ENCODE results near the gene KHK.

Gene KHK

GRCh38 chr2:27092696-27093429 lies 6.3 kb downstream of the KHK start:
- no peaks in the 10 kb centered on the region for H3K36me3 ChIP-seq (replicated peaks in 1 of 2; ENCODE audit: control insufficient read depth in 2 of 2, insufficient read depth in 2 of 2, low read length in 2 of 2)
- peaks cover 0 to under 1% (median 0%) of the 10 kb centered on the region in 3 experiments for H3K27me3 ChIP-seq (ENCODE audit: control insufficient read depth in 3 of 3, insufficient read depth in 3 of 3, low read depth in 1 of 3, low read length in 3 of 3)
- no peak overlapping the region for H3K4me2 ChIP-seq (ENCODE audit: insufficient read depth, low read length, poor library complexity, severe bottlenecking)
- H2BK12ac ChIP-seq (ENCODE audit: low read length), result no peak overlapping the region
- DNase-seq (ENCODE audit: low spot score), result no peak
- H3K4me3 ChIP-seq (ENCODE audit: low read length in 2 of 2), result no peak overlapping the region
- no peaks in the 10 kb centered on the region for H3K9me3 ChIP-seq (replicated peaks in 1 of 2; ENCODE audit: control insufficient read depth in 2 of 2, insufficient read depth in 1 of 2, low read depth in 1 of 2, low read length in 2 of 2)
- H4K91ac ChIP-seq (ENCODE audit: low read depth, low read length, poor library complexity), result no peak overlapping the region
- no peak overlapping the region for H4K8ac ChIP-seq (ENCODE audit: low read depth, low read length)
- peak overlapping the region; percentile 18 for H2BK5ac ChIP-seq (ENCODE audit: low read length)
- H3K4ac ChIP-seq (ENCODE audit: low read length), result no peak overlapping the region
- no peak overlapping the region for H2BK15ac ChIP-seq (ENCODE audit: low read length)
- no peak overlapping the region for H2AK5ac ChIP-seq (ENCODE audit: low read depth, low read length)
- H3K9ac ChIP-seq (ENCODE audit: low read depth, low read length, poor library complexity), result no peak overlapping the region
- WGBS, 2 donors (ENCODE audit: extremely low coverage in 2 of 2, insufficient read length in 2 of 2, insufficient replicate concordance in 1 of 2), result no CpG with 5 or more reads among the region's 10 CpGs
- no peaks in the 10 kb centered on the region for H3K79me1 ChIP-seq (ENCODE audit: low read depth, low read length)
- no peak overlapping the region for H3K14ac ChIP-seq (ENCODE audit: low read length)
- no peak overlapping the region for H2AFZ ChIP-seq (ENCODE audit: low read length)
- no peak overlapping the region for H3K18ac ChIP-seq (ENCODE audit: low read length)
- no peaks in the 10 kb centered on the region for H3K4me1 ChIP-seq (ENCODE audit: control insufficient read depth in 2 of 2, insufficient read depth in 1 of 2, low read depth in 1 of 2, low read length in 2 of 2)
- no peak overlapping the region for H2BK120ac ChIP-seq (ENCODE audit: low read depth, low read length)
- no peak overlapping the region for H3K23ac ChIP-seq (ENCODE audit: low read depth, low read length, poor library complexity)
- no peak overlapping the region for H3K27ac ChIP-seq (replicated peaks; ENCODE audit: low read length)

- DNase-seq (ENCODE audit: low spot score), result no peak
- Histone ChIP-seq H3K36me3 (replicated peaks in 1 of 2; ENCODE audit: control insufficient read depth in 2 of 2, insufficient read depth in 2 of 2, low read length in 2 of 2) (no peaks in the 10 kb centered on the region), H3K4me3 (ENCODE audit: low read length in 2 of 2) (no peak overlapping the region), H3K23ac (ENCODE audit: low read depth, low read length, poor library complexity) (no peak overlapping the region), H3K18ac (ENCODE audit: low read length) (no peak overlapping the region), H3K79me1 (ENCODE audit: low read depth, low read length) (no peaks in the 10 kb centered on the region), H3K4me2 (ENCODE audit: insufficient read depth, low read length, poor library complexity, severe bottlenecking) (no peak overlapping the region), H3K9ac (ENCODE audit: low read depth, low read length, poor library complexity) (no peak overlapping the region), H3K9me3 (replicated peaks in 1 of 2; ENCODE audit: control insufficient read depth in 2 of 2, insufficient read depth in 1 of 2, low read depth in 1 of 2, low read length in 2 of 2) (no peaks in the 10 kb centered on the region), H3K4ac (ENCODE audit: low read length) (no peak overlapping the region), H2AFZ (ENCODE audit: low read length) (no peak overlapping the region), H2BK5ac (ENCODE audit: low read length) (no peak overlapping the region), H2BK15ac (ENCODE audit: low read length) (no peak overlapping the region), H2BK120ac (ENCODE audit: low read depth, low read length) (no peak overlapping the region), H2AK5ac (ENCODE audit: low read depth, low read length) (peak overlapping the region; percentile 41), H3K27me3 (ENCODE audit: control insufficient read depth in 3 of 3, insufficient read depth in 3 of 3, low read depth in 1 of 3, low read length in 3 of 3) (no peaks in the 10 kb centered on the region), H2BK12ac (ENCODE audit: low read length) (no peak overlapping the region), H3K4me1 (ENCODE audit: control insufficient read depth in 2 of 2, insufficient read depth in 1 of 2, low read depth in 1 of 2, low read length in 2 of 2) (no peaks in the 10 kb centered on the region), H3K27ac (replicated peaks; ENCODE audit: low read length) (no peak overlapping the region), H4K8ac (ENCODE audit: low read depth, low read length) (no peak overlapping the region), H3K14ac (ENCODE audit: low read length) (no peak overlapping the region), H4K91ac (ENCODE audit: low read depth, low read length, poor library complexity) (no peak overlapping the region)
- no CpG with 5 or more reads among the region's 6 CpGs for WGBS, 2 donors (ENCODE audit: extremely low coverage in 2 of 2, insufficient read length in 2 of 2, insufficient replicate concordance in 1 of 2)
Measured at GRCh38 chr2:27093430-27094352, 7.1 kb downstream of the KHK start.

- H3K14ac ChIP-seq (ENCODE audit: low read length), result no peak overlapping the region
- no peaks in the 10 kb centered on the region for H3K27me3 ChIP-seq (ENCODE audit: control insufficient read depth in 3 of 3, insufficient read depth in 3 of 3, low read depth in 1 of 3, low read length in 3 of 3)
- H2BK12ac ChIP-seq (ENCODE audit: low read length), result no peak overlapping the region
- H3K9me3 ChIP-seq (replicated peaks in 1 of 2; ENCODE audit: control insufficient read depth in 2 of 2, insufficient read depth in 1 of 2, low read depth in 1 of 2, low read length in 2 of 2), result no peaks in the 10 kb centered on the region
- H3K79me1 ChIP-seq (ENCODE audit: low read depth, low read length), result no peaks in the 10 kb centered on the region
- H3K36me3 ChIP-seq (replicated peaks in 1 of 2; ENCODE audit: control insufficient read depth in 2 of 2, insufficient read depth in 2 of 2, low read length in 2 of 2), result no peaks in the 10 kb centered on the region
- DNase-seq (ENCODE audit: low spot score), result no peak
- H3K27ac ChIP-seq (replicated peaks; ENCODE audit: low read length), result no peak overlapping the region
- H3K4me2 ChIP-seq (ENCODE audit: insufficient read depth, low read length, poor library complexity, severe bottlenecking), result no peak overlapping the region
- H2BK120ac ChIP-seq (ENCODE audit: low read depth, low read length), result no peak overlapping the region
- peak overlapping the region; percentile 47 for H3K23ac ChIP-seq (ENCODE audit: low read depth, low read length, poor library complexity)
- no peak overlapping the region for H3K18ac ChIP-seq (ENCODE audit: low read length)
- H3K4ac ChIP-seq (ENCODE audit: low read length), result no peak overlapping the region
- peak overlapping the region; percentile 41 for H2AK5ac ChIP-seq (ENCODE audit: low read depth, low read length)
- no peak overlapping the region for H4K8ac ChIP-seq (ENCODE audit: low read depth, low read length)
- H4K91ac ChIP-seq (ENCODE audit: low read depth, low read length, poor library complexity), result no peak overlapping the region
- no peak overlapping the region for H2BK5ac ChIP-seq (ENCODE audit: low read length)
- no CpG with 5 or more reads among the region's 24 CpGs for WGBS, 2 donors (ENCODE audit: extremely low coverage in 2 of 2, insufficient read length in 2 of 2, insufficient replicate concordance in 1 of 2)
- H3K4me1 ChIP-seq (ENCODE audit: control insufficient read depth in 2 of 2, insufficient read depth in 1 of 2, low read depth in 1 of 2, low read length in 2 of 2), result peaks cover 0 to 1% of the 10 kb centered on the region in 2 donors
- no peak overlapping the region for H3K4me3 ChIP-seq (ENCODE audit: low read length in 2 of 2)
- H3K9ac ChIP-seq (ENCODE audit: low read depth, low read length, poor library complexity), result no peak overlapping the region
- H2BK15ac ChIP-seq (ENCODE audit: low read length), result no peak overlapping the region
- no peak overlapping the region for H2AFZ ChIP-seq (ENCODE audit: low read length)
Measured at GRCh38 chr2:27094353-27094984, 7.9 kb downstream of the KHK start.

- Histone ChIP-seq H3K4me3 (ENCODE audit: low read length in 2 of 2) (peak overlapping the region in 1 of 2 donors; percentile 5), H3K9me3 (replicated peaks in 1 of 2; ENCODE audit: control insufficient read depth in 2 of 2, insufficient read depth in 1 of 2, low read depth in 1 of 2, low read length in 2 of 2) (no peaks in the 10 kb centered on the region), H4K91ac (ENCODE audit: low read depth, low read length, poor library complexity) (no peak overlapping the region), H3K4me1 (ENCODE audit: control insufficient read depth in 2 of 2, insufficient read depth in 1 of 2, low read depth in 1 of 2, low read length in 2 of 2) (peaks cover 0 to 4% of the 10 kb centered on the region in 2 donors), H2BK15ac (ENCODE audit: low read length) (no peak overlapping the region), H3K9ac (ENCODE audit: low read depth, low read length, poor library complexity) (no peak overlapping the region), H3K36me3 (replicated peaks in 1 of 2; ENCODE audit: control insufficient read depth in 2 of 2, insufficient read depth in 2 of 2, low read length in 2 of 2) (peaks cover 0 to 1% of the 10 kb centered on the region in 2 donors), H2BK12ac (ENCODE audit: low read length) (no peak overlapping the region), H3K27me3 (ENCODE audit: control insufficient read depth in 3 of 3, insufficient read depth in 3 of 3, low read depth in 1 of 3, low read length in 3 of 3) (no peaks in the 10 kb centered on the region), H3K18ac (ENCODE audit: low read length) (no peak overlapping the region), H2AK5ac (ENCODE audit: low read depth, low read length) (no peak overlapping the region), H3K27ac (replicated peaks; ENCODE audit: low read length) (no peak overlapping the region), H3K79me1 (ENCODE audit: low read depth, low read length) (no peaks in the 10 kb centered on the region), H4K8ac (ENCODE audit: low read depth, low read length) (peak overlapping the region; percentile 75), H2BK5ac (ENCODE audit: low read length) (no peak overlapping the region), H3K14ac (ENCODE audit: low read length) (no peak overlapping the region), H3K4me2 (ENCODE audit: insufficient read depth, low read length, poor library complexity, severe bottlenecking) (no peak overlapping the region), H3K23ac (ENCODE audit: low read depth, low read length, poor library complexity) (no peak overlapping the region), H2BK120ac (ENCODE audit: low read depth, low read length) (no peak overlapping the region), H2AFZ (ENCODE audit: low read length) (peak overlapping the region; percentile 94), H3K4ac (ENCODE audit: low read length) (no peak overlapping the region)
- DNase-seq (ENCODE audit: low spot score), result no peak
- no CpG with 5 or more reads among the region's 2 CpGs for WGBS, 2 donors (ENCODE audit: extremely low coverage in 2 of 2, insufficient read length in 2 of 2, insufficient replicate concordance in 1 of 2)
Measured at GRCh38 chr2:27095427-27095744, 8.8 kb downstream of the KHK start.

All from neuronal stem cell (in vitro differentiated cells).